ENCODE measurements around the gene SERPING1.

SERPING1 gene

DNA sequence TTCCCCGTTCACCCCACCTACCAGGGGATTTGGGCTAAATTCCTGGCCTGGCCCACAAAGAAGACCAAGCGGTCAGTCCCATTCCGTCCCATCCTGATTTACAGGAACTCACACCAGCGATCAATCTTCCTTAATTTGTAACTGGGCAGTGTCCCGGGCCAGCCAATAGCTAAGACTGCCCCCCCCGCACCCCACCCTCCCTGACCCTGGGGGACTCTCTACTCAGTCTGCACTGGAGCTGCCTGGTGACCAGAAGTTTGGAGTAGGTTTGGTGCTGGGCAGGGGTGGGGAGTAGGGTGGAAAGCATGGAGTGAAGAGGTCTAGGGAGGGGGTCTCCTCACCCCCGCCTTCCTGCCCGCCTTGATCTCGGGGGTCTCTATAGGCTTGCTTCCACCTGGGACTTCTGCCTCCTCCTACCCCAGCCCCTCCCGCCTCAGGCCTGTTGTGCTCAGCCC lies at the start of gene SERPING1:
Gene SERPING1 (plus strand): TSS at position 225 of the 455 bp plus-strand sequence. CDS start 586 bp downstream, outside the sequence.
- DNase-seq (ENCODE audit: low read depth in 2 of 3, low spot score in 1 of 3): no peak

GRCh38 chr11:57547854-57548377 lies 49.6 kb upstream of the SERPING1 start:
- DNase-seq (ENCODE audit: low read depth in 2 of 3, low spot score in 1 of 3): no peak

GRCh38 chr11:57549983-57550382 lies 47.5 kb upstream of the SERPING1 start:
- DNase-seq (ENCODE audit: low read depth in 2 of 3, low spot score in 1 of 3): no peak

DNA sequence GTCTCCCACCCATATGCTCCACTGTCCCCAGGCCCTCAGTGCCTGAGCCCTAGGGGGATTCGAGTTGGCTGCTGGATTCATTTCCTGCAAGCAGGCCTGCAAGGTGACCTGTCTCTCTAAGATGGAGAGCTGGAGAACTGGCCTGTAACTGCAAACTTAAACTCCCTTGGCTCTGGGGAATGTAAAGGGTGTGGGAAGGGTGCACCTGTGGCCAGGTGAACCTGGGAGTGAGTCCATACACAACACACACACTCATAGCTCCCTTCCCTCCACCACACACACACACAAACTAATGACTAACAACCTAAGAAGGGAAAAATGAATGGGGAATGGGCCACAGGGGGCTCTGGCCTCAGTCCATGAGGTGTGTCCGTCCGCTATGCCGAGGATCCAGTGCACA lies 45.5 kb upstream of the SERPING1 start:
- no peak for DNase-seq (ENCODE audit: low read depth in 2 of 3, low spot score in 1 of 3)

DNA sequence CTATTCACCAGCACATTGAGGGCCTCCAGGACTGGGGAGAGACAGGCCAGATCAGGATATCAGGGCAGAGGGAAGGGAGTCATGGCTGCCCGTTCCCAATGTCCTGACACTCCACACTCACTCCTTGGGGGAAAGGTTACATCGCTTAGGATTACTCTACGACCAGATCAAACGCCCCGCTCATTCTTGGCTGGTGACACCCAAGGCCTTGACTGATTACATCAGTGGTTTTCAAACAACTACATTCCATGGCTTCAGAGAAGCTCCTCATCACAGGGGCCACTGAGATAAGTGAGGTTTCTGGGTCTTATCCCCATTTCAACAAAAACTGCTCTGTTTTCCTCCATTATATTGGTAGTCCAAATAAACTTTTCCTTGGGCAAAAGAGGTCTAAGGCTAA lies 45.0 kb upstream of the SERPING1 start:
- DNase-seq (ENCODE audit: low read depth in 2 of 3, low spot score in 1 of 3): no peak

GRCh38 chr11:57555393-57555792 lies 42.1 kb upstream of the SERPING1 start:
- DNase-seq (ENCODE audit: low read depth in 2 of 3, low spot score in 1 of 3): no peak

GRCh38 chr11:57556041-57556440 lies 41.4 kb upstream of the SERPING1 start:
- DNase-seq (ENCODE audit: low read depth in 2 of 3, low spot score in 1 of 3): no peak

- no peak for DNase-seq (ENCODE audit: low read depth in 2 of 3, low spot score in 1 of 3)
These were observed 37.3 kb upstream of the SERPING1 start for GRCh38 chr11:57560146-57560545.

GRCh38 chr11:57562596-57562995 lies 34.9 kb upstream of the SERPING1 start:
- DNase-seq (ENCODE audit: low read depth in 2 of 3, low spot score in 1 of 3): no peak

DNA sequence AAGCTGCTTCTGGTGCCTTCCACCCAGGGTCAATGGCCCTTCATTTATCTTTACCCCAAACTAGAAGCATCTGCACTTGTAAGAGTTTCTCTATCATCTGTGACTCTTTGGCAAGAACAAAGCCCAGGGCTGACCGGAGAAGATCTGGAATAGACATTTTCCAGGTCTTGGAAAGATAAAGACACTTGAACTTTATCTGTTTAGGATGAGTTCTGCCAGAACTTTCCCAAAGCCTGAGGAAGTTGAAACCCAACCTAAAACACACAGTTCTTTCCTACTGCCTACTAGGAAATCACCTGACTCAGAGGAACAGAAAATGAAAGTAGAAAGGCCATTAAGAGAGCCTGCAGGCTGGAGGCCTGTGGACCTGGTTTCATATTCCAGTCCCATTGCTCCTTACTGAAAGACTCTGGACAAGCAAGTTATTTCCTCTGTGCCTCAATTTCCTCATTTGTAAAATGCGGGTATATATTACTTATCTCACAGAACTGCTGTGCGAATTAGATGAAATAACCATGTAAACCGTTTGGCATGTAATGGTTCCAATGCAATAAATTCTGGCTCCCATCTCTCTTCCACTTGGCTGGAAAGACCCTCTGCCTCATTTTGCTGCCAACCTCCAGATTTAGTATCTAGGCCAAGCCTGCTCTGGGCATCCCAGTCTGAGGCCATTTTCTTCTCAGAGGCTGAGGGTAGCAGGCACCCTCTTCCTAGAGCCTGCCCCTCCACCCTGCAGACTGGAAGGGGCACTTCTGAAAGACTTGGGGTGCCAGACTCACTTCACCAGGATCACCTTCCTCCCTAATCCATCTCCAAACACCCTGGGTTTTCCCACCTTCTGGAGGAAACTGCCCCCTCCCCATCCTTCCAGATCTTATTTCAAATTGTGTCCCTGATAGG lies 31.2 kb upstream of the SERPING1 start:
- DNase-seq (ENCODE audit: low read depth in 2 of 3, low spot score in 1 of 3): peak in 1 of 3 donors; percentile 38

- peak in 1 of 3 donors; percentile 5 for DNase-seq (ENCODE audit: low read depth in 2 of 3, low spot score in 1 of 3)
These were observed 30.5 kb upstream of the SERPING1 start for GRCh38 chr11:57566905-57567514.

GRCh38 chr11:57567515-57568329 lies 29.8 kb upstream of the SERPING1 start, which contains the start of gene UBE2L6:
UBE2L6 (minus strand) TSS chr11:57567672; CDS start chr11:57567611, 61 bp downstream.
- peak in 2 of 3 donors; percentile 36 to 61 for DNase-seq (ENCODE audit: low read depth in 2 of 3, low spot score in 1 of 3)

DNA sequence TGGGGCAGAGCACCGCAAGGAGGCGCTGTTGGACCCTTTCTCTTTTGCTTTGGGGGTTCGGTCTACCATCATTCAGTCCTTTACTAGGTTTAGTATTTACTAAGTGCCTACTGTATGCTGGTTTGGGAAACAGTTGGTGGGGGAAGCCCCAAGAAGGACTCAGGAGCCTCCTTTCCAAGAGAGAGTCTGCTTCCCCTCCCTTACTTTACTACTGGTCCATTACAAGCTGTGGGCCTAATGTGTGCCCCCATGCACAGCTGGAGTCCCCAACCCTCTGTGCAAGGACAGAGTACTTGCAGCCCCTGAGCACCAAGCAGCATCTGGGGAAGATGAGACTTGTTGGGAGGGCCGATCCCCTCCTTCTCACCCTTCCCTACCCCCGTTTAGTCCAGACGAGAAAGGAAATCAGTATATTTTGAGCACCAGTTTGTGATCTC lies 29.1 kb upstream of the SERPING1 start:
- peak; percentile 83 to 90 (median 86) for DNase-seq (ENCODE audit: low read depth in 2 of 3, low spot score in 1 of 3)

DNA sequence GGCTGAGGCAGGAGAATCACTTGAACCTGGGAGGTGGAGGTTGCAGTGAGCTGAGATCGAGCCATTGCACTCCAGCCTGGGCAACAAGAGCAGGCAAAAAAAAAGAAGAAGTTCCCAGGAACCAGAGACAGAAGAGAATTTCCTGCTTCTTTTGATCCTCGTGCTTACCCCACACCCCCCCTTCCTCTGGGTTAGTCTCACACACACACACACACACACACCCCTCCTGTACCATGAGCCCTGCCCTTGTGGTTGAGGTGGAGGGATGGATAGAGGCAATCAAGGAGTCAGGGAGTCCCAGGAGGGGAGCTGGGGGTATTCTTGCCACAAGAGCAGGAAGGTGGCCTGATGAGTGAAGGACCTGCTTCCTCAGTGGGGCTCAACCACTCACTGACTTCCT lies 25.9 kb upstream of the SERPING1 start:
- DNase-seq (ENCODE audit: low read depth in 2 of 3, low spot score in 1 of 3): no peak

GRCh38 chr11:57574061-57574460 lies 23.4 kb upstream of the SERPING1 start:
- no peak for DNase-seq (ENCODE audit: low read depth in 2 of 3, low spot score in 1 of 3)

DNA sequence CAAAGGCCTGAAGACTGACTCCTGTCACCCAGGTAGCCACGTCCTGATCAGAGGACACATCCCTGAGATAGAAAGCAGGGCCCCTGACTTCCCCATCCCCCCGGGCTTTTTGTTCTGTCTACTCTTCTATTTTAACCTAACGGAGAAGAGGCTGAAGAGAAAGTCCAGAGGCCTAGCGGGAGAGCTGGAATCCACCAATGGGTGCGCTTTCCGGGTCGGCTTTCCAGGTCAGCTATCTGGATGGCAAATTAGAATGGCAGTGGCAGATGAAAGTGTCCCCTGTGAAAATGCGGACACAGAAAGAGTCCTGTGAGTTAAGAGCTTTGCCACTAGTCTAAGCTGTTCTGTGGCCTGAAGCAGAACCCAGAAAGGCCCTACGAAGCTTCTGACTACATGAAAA lies 13.1 kb upstream of the SERPING1 start:
- no peak for DNase-seq (ENCODE audit: low read depth in 2 of 3, low spot score in 1 of 3)

- no peak for DNase-seq (ENCODE audit: low read depth in 2 of 3, low spot score in 1 of 3)
These were observed 12.2 kb upstream of the SERPING1 start for GRCh38 chr11:57585301-57585700.

DNA sequence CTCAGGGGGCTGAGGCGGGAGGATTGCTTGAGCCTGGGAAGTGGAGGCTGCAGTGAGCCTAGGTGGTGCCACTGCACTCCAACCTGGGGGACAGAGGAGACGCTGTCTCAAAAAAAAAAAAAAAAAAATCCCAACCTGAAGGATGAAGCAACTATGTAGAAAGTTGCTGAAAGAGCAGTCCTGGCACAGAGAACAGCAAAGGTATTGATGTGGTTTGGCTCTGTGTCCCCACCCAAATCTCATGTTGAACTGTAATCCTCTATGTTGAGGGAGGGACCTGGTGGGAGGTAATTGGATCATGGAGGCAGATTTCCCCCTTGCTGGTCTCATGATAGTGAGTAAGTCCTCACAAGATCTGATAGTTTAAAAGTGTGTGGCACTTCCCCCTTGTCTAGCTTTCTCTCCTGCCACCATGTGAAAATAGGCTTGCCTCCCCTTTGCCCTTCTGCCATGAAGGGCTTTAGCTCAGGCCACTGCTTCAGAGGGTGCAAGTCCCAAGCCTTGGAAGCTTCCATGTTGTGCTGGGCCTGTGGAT lies 10.7 kb upstream of the SERPING1 start:
- DNase-seq (ENCODE audit: low read depth in 2 of 3, low spot score in 1 of 3): no peak

GRCh38 chr11:57588046-57588710 lies 9.3 kb upstream of the SERPING1 start:
- DNase-seq (ENCODE audit: low read depth in 2 of 3, low spot score in 1 of 3): no peak

- DNase-seq (ENCODE audit: low read depth in 2 of 3, low spot score in 1 of 3): no peak
These were observed 1.1 kb upstream of the SERPING1 start for GRCh38 chr11:57596266-57596885.
